GM19193 (cell line): ENCODE results near the gene EDN3.

ENCODE experiments used
- POLR2A ChIP-seq: IDR thresholded peaks from 4 replicates; pipeline ENCODE4 v1.6.1; 2011; ENCODE audit not compliant: insufficient read depth, insufficient read length; ENCODE audit errors: extremely low read depth

Gene EDN3

GRCh38 chr20:59364611-59365010, 64.2 kb downstream of the EDN3 start:
- no peak for TF ChIP-seq POLR2A

- no peak for TF ChIP-seq POLR2A
Measured at GRCh38 chr20:59365611-59366285, 65.3 kb downstream of the EDN3 start.

GRCh38 chr20:59371431-59371830, 71.0 kb downstream of the EDN3 start:
- no peak for TF ChIP-seq POLR2A

GRCh38 chr20:59374261-59374660, 73.8 kb downstream of the EDN3 start:
- no peak for TF ChIP-seq POLR2A

- TF ChIP-seq POLR2A: no peak
Measured at GRCh38 chr20:59375541-59375940, 75.1 kb downstream of the EDN3 start.
